ENCODE data around the gene TPCN1.

DNA sequence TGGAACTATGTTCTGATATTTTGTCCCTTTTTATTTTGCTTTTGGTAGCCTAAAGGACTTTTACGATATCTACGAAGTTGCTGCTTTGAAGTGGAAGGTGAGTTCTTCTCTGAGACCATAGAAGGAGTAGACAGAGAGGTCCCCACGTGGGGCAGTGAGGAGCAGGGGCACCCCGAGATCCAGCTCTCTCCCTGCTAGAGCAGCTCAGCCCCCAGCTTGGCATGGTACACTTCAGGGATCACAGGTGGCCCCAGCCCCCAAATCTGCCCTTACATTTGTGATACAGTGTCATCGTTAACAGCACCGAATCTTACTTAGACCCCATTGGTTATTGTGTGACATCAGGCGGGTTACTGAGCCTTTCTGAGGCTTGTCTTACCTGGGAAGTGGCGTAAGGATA is 56.9 kb downstream of the TPCN1 start:
- TF ChIP-seq, protein P1, sequence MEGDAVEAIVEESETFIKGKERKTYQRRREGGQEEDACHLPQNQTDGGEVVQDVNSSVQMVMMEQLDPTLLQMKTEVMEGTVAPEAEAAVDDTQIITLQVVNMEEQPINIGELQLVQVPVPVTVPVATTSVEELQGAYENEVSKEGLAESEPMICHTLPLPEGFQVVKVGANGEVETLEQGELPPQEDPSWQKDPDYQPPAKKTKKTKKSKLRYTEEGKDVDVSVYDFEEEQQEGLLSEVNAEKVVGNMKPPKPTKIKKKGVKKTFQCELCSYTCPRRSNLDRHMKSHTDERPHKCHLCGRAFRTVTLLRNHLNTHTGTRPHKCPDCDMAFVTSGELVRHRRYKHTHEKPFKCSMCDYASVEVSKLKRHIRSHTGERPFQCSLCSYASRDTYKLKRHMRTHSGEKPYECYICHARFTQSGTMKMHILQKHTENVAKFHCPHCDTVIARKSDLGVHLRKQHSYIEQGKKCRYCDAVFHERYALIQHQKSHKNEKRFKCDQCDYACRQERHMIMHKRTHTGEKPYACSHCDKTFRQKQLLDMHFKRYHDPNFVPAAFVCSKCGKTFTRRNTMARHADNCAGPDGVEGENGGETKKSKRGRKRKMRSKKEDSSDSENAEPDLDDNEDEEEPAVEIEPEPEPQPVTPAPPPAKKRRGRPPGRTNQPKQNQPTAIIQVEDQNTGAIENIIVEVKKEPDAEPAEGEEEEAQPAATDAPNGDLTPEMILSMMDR (IDR thresholded peaks at IDR 0.05) = no peak
- TF ChIP-seq RFX5 (IDR thresholded peaks at IDR 0.05; ENCODE audit: low read length) = no peak
- TF ChIP-seq TCF12 (IDR thresholded peaks at IDR 0.05) = no peak
- TF ChIP-seq, protein P2, sequence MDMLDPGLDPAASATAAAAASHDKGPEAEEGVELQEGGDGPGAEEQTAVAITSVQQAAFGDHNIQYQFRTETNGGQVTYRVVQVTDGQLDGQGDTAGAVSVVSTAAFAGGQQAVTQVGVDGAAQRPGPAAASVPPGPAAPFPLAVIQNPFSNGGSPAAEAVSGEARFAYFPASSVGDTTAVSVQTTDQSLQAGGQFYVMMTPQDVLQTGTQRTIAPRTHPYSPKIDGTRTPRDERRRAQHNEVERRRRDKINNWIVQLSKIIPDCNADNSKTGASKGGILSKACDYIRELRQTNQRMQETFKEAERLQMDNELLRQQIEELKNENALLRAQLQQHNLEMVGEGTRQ (IDR thresholded peaks at IDR 0.05; ENCODE audit: borderline replicate concordance, low read depth, low read length) = no peak
- no peak for TF ChIP-seq TAF1 (IDR thresholded peaks at IDR 0.05; ENCODE audit: borderline replicate concordance, low read depth, low read length)
- TF ChIP-seq EP300 (IDR thresholded peaks at IDR 0.05; ENCODE audit: borderline replicate concordance in 1 of 2, low read depth in 1 of 2, low read length in 1 of 2) = no peak
- no peak for TF ChIP-seq MXI1 (IDR thresholded peaks at IDR 0.05; ENCODE audit: low read depth, low read length)
- TF ChIP-seq, protein P3, sequence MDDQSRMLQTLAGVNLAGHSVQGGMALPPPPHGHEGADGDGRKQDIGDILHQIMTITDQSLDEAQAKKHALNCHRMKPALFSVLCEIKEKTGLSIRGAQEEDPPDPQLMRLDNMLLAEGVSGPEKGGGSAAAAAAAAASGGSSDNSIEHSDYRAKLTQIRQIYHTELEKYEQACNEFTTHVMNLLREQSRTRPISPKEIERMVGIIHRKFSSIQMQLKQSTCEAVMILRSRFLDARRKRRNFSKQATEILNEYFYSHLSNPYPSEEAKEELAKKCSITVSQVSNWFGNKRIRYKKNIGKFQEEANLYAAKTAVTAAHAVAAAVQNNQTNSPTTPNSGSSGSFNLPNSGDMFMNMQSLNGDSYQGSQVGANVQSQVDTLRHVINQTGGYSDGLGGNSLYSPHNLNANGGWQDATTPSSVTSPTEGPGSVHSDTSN (IDR thresholded peaks at IDR 0.05) = no peak
- no peak for TF ChIP-seq REST (IDR thresholded peaks at IDR 0.05; ENCODE audit: low read depth, low read length)
- no peak for TF ChIP-seq RAD21 (IDR thresholded peaks at IDR 0.05; ENCODE audit: low read length)
- no peak for TF ChIP-seq JUND (IDR thresholded peaks at IDR 0.05)
